HG03280 (cell line): ENCODE measurements around the gene ING4.

Experiments used
- ATAC-seq: cut with Tn5 transposase; IDR thresholded peaks from one replicate; pipeline ENCODE4 v1.9.1; 2021; ENCODE audit warnings: mild to moderate bottlenecking, moderate library complexity; ENCODE audit not compliant: unreplicated experiment

ING4 gene

DNA sequence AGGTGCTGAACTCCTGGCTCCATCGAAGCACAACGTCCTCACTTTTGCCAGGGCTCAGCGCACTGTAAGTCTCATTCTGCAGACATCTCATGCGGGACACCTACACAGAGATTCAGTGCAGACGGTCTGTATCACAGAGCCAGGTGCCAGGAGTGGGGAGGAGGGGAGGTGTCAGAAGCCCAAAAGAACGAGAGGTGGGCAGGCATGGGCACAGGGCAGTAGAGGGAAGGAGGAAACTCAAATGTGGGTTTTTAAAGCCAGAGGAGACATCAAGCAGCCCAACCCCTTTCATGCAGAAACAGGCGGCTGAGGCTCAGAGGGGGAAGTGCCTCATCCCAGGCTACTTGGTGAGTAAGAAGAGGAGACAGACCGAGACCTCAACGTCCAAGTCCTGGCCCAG, 24.6 kb downstream of the ING4 start:
- no peak for ATAC-seq

DNA sequence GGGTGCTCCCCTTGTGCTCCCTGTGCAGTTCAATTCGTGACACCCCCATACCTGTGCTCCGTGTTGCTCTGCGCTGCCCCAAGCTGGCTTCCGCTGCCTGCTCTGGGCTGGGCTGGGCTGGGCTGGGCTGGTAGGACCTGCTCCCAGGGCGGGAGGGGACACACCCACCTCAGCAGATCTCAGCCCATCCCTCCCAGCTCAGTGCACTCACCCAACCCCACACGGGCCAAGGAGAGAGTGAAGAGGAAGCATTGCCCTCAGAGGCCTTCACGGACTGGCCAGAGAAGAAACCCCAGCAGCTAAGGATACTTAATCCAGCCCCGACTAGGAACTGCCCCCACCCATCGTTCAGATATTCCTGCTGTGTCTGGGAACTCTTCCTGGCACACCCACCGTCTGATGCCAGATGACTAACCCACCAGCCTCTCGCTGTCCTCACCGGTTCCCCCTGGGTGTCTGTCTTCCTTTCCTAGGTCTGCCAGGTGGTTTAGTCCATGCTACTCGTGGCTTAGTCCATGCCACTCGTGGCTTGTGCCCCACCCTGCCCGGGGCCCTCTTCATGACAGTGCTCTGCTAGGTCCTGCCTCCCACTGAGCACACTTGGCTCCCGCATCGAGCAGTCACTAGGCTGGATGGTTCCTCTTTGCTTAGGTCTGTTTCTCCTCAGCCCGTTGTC, 26.9 kb downstream of the ING4 start, which contains the start of gene LPAR5:
LPAR5 (minus strand) TSS at position 104 of the 676 bp plus-strand sequence. CDS start 14,711 bp downstream, outside the sequence.
- ATAC-seq = peak; percentile 29

DNA sequence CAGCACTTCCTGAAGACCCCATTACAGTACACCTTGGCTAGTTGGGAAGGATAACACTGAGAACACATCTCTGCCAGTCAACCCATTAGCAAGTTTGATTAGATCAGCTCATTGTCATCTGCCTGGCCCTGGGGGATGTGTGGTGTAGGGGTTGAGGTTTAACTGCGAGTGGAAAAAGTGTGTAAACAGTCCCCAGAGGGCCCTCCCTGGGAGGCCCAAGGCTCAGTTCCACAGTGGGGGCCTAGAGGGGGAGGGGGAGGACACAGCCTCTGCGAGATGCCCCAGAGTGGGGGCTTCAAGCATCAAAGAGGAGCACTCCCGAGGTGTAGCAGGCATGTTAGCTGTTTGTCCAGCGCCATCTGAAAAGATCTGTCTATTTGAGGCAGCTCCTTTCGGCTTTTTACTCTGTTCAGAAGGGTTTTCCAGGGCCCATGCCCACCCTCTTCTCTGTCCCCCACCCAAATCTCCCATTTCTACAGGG, 27.5 kb downstream of the ING4 start:
- ATAC-seq = peak; percentile 29

DNA sequence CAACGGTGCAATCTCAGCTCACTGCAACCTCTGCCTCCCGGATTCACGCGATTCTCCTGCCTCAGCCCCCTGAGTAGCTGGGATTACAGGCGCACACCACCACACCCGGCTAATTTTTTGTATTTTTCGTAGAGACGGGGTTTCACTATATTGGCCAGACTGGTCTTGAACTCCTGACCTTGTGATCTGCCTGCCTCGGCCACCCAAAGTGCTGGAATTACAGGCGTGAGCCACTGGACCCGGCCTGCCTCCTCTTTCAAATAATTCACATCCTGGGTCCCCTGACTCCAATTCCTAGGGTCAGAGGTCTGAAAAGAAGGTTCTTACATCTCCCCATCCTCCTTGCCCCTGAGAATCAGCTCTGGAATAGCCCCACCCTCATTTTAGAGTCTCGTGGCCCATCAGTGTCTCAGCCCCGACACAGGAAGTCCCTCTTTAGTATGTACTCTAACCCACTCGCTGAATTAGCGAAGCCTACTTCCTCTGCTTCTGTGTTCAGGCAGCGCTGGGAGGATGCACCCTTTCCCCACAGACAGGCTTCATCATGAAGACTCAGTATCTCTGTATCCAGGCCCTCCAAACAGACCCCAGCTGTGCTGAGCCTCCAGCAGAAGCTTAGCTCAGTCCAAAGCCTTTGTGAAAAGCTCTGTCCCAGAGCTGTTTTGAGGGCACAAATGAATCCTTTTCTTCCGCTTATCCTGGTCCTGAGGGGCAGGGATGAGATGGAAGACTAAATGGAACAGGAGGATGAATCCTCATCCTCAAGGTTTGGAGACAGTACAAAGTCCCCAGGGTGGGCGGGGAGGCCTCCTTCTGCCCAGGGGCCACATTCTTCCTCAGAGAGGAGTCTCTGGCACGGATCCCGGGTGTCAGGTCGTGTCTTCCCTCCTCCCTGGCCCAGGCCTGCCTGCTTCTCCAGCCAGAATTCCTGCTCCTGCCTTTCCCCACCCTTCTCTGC, 30.6 kb downstream of the ING4 start:
- ATAC-seq = peak; percentile 45

DNA sequence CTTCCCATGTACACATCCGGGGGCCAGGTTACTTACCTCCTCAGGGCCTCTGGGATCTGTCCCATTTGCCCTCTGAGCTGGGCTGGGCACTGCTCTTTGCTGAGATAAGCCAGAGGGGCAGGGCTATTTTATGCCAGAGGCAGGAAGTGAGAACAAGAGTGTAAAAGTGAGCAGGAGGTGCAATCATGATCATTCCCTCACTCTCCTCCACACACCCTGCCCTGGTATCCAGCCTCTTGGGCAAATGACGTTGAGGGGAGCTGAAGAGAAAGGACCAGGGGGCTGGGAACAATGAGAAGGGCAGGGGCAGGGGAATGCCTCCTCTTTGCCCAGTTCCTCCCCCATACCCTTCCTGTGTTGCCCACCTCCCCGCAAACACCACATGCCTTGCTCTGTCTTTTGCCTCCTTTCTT, 31.4 kb downstream of the ING4 start:
- no peak for ATAC-seq

DNA sequence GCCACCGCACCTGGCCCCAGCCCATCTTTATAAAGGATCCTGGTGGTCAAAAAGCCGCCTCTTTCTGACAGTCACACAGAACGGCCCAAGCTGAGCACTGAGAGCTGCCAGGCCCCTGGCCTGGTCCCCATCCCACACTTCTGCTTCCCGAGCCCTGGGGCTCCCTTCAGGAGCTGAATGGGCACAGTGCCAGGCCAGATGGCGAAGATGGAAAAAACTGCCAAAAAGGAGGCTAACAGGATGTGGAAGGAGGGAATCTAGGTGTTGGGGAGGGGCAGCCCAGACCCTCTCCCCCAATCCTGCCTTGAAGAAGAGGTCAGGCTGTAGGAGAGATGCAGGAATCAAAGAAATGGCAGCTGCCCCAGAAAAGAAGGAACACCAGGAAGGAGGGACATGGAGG, 32.2 kb downstream of the ING4 start:
- ATAC-seq = no peak

DNA sequence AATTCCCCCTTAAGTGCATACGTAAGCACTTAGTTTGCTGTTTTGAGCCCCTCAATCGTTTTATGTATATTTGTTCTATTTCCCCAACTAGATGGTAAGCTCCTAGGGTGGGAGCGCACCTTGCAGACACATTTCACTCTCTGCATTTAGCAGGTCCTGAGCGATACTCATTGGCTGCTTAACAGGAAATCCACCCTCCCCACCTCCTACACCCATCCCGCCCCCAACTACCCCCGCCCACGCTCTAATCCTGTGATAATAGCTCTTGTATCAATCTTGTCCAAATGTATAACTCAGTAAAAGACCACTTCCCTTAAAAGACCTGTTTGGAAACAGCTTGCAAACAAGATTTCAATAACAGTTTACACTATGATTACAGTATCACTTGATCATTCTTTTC, 35.3 kb downstream of the ING4 start:
- ATAC-seq = no peak

DNA sequence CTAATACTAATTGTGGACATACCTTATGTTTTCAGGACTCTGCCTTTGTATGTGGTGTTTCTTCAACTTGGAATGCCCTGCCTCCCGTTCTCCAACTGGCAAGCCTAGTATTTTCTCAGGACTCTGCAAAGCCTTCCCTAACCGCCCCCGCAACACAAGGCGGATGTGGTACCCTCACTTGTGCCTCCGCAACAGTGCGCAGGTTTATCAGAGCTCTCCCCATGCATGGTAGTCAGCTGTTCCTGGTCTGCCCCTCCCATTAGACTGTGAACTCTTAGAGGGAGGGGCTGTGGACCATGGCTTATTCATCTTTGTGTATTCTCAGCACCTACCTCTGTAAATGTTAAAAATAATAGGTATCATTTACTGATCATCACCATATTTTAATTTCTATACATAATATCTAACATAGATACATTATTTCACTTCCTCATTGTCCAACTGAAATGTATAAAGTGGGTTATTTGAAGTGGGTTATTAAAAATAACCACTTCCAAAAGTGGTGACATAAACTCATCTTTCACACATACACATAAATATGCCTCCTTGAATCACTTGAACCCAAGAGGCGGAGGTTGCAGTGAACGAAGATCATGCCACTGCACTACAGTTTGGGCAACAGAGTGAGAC, 36.1 kb downstream of the ING4 start:
- ATAC-seq = no peak

DNA sequence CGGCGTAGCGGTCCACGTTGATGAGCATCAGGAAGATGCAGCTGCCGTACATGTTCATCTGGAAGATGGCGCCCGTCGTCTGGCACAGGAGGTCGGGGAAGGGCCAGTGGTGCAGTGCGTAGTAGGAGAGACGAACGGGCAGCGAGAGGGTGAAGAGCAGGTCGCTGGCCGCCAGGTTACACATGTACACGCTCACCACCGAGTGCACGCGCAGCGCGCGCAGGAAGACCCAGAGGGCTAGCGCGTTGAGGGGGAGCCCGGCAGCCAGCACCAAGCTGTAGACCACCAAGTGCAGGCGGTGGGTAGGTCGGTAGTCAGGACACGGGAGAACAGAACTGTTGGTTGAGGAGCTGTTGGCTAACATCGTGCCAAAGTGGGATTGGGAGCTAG, 42.0 kb downstream of the ING4 start:
- no peak for ATAC-seq

DNA sequence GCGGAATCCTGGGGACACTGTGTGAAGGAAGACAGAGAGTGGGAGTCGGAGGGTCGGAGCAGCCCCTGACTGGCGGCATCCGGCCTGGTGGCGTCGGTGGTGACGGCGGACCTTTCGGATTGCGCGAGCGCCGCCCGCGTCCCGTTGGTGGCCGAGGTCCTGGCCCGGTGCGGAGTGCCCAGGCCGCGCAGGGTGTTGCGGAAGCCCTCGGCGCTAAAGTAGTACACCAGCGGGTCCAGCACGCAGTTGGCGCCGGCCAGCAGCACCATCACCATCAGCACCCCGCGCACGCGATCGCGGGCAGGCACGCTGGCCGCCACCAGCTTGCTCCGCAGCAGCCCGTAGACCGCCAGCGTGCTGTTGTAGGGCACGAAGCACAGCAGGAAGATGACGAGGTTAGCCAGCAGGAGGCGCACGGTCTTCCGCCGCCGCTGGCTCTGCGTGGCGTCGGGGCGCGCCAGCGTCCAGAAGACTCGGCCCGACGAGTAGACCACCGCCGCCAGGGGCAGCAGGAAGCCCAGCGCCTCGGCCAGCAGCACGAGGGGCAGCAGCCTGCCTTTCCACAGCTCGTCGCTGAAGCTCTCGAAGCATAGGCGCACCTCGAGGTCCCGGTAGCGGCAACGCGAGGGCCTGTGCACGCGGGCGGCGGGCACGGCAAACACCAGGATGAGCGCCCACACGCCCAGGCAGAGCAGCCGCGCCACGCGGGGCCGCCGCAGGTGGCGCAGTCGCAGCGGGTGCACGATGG, 42.6 kb downstream of the ING4 start:
- ATAC-seq = no peak

DNA sequence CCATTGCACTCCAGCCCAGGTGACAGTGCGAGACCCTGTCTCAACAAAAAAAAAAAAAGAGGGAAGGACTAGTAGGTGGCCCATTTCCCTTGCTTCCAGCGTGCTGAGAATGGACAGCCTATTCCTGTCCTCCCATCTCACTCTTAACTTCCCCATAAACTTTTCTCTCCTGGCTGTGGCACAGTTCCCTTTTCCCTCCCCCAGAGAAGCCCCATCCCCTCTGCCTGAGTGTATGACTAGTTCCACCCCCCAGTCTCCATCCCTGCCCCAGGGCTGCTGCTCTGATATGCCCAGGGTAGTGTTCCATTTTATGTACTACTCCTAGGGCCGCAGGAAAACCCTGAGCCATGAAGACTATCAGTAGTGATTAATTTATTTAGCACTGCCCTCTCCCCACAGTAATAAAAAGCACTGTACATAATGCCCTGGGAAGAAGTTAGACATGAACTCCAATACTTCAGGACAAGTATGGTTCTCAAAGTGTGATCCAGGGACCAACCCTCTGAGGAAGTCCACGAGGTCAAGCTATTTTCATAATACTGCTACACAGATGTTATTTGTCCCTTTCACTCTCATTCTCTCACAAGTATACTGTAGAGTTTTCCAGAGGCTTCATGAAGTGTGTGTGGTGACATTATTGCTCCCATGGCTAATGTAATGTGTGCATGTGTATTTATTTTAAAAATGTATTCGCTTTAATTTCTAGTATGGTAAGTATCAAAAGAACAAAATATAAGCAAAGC, 44.3 kb downstream of the ING4 start:
- no peak for ATAC-seq

DNA sequence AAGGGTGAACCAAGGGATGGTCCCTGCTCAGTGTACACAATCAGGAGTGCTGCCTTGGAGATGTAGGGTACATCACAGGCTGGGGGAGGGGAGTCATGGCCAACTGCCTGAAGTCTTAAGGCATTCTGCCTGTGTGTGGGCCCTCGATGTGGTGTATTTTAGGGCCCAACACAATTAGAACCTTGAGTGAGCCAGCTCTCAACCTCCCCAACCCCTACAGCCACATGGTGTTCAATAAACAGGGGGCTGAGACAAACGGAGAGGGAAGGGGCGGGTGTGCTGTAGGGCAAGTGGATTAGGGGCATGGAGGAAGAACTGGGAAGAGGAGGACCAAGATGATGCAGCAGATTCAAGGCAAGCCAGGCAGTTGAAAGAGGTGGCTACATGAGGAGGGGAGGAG, 47.1 kb downstream of the ING4 start:
- ATAC-seq = no peak

DNA sequence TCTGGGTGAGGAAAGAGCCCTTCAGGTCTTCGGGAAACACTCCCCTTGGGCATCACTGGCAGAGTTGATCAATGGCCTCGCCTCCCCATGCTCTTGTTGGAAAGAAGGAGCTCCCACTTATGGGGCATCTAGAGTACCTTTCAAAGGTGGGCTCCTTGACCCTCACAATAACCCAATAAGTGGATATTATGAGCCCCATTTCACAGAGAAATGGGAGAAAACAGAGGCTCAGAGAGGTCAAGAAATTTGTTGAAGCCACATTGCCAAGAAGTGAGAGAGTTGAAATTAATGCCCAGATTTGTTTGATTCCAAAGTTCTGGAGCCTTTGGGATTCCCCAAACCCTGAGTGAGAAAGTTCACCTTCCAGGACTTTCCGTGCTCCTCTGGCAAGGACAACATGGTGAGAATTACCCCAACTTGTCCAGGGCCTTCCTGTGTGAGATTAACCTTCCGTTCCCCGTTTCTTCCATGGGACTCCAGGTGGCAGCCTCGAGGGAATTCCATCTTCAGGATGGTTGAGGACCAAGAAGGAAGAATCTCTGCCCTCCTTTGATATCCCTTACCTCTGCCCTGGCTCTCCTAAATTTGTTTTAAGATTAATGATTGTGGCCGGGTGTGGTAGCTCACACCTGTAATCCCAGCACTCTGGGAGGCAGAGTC, 48.3 kb downstream of the ING4 start:
- no peak for ATAC-seq

DNA sequence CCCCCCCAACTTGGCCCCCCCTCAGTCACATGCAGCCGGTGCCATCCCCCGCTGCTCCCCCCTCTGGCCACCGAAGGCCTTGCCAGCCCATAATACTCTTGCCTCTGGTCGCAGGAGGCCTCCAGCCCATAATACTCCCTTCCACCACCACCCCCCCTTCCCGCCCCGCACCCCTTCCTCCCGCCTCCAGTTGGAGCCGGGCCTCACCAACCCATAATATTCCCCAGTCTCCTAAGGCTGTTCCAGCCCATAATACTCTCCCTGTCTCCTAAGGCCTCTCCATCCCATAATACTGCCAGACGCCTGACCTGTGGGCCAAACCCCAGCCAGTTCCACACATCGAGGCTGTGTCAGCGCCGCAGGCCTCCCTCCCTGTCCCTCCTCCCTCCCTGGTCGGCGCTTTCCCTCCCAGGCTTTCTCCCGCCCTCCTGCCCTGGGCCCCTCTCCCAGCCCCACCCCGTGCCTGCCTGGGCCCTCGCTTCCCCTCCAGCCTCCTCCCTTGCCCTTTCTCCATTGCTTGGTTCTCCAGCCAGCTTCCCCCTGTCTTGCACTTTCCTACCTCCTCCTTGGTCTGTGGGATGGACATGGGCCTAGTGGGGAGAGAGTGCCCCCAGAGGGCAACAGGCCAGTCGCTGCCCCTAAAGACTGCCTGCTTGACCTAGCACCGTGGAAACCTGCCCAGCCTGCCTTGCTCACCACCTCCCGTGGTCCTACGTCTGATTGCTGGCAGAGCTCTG, 49.0 kb downstream of the ING4 start:
- no peak for ATAC-seq

DNA sequence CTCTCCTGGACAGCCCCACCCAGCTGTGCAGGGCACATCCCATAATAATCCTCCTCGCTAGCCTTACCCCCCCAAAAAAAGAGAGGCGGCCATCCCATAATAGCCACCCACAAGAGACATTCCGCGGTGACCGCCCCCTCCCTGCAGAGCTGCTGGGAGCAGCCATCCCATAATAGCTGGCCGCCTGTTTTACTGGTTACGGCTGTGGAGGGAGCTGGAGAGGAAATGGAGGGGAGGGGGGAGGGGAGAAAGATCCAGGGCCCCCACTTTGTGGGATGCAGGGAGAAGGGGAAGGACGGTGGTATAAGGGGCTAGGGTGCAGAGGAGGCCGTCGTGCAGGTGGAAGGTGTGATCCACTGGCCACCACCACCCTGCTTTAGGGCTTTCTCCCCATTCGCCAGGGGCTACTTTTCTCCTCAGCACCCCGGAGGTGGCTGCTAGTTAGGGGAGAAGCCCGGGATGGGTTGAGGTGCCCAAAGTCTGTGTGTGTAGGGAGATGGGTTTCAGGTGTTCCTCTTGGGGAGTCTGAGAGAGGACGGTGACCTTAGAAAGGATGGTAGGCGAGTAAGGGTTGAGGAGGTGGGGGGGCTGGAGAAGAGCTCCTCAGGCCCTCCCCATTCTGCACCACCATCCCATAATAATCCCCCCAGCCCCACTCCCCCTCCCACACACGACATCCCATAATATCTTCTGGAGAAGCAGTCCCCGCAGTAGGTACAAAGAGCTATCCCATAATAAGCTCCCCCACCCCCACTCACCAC, 49.7 kb downstream of the ING4 start:
- ATAC-seq = no peak

DNA sequence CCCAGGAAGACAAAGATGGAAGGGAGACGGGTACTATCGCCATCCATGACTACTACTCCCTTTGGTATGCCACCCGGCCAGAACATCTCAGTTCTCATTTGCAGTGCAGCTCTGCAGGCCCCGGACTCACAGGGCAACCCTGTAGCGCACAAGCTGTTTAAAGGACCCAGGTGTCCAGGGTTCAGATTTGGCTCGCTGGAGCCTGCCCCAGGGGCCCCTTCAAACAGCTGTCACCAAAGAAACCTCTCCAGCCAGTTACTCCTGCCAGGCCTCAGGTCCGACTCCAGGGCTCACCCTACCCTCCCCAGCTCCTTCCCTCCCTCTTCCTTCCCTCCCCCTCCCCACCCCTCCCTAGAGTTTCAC, 50.3 kb downstream of the ING4 start:
- no peak for ATAC-seq

DNA sequence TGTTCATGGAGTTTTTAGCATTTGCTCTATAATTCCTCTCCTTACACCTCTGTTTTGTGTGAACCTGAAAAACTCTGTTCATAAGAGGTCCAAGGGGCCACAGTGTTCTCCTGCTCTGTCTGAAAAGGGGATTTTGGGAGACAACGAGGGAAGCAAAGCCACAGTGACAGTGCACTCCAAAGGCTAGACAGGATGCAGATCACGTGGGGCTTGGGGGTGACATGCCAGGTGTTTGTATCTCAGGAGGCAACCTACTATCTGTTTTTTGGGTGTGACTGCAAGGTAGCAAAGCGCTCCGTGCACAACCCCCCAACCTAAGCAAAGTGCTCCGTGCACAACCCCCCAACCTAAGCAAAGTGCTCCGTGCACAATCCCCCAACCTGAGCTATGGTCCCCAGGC, 50.7 kb downstream of the ING4 start:
- no peak for ATAC-seq

DNA sequence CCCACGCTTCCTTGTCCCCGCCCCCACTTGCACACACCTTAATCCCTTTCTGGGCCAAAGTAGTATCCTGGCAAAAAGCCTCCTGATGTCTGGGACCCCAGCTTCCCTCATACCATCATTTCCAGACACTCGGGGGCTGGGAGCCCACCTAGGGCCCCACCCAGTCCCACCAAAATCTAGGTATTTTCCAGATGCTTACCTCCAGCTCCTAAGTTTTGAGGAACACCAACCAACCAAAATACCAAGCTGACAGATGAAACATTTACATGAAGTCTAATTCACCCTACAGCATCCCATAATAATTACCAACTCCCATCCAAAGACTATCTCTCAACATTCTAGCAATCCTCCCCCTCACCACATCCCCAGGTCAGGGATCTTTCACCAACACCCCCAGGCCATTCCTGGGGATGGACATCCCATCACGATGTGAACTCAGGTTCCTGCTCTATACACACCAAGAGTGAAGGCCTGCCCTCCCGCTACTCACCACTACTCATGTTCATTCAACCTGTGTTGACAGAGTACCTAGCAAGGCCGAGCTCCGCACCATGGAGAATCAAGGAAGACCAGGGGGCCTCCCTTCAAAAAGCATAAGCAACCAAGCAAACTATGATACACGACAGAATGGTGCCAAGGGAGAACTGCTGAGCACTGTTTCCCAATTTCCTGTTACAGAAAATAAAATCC, 54.2 kb downstream of the ING4 start:
- ATAC-seq = no peak
